KMS-11 (cell line): ENCODE data around the gene MPV17.

Experiments used
- H2AFZ ChIP-seq: fragments of 200-600 bp; sonication (generic); 2 replicates; pipeline ENCODE4 v1.6.1; 2016; ENCODE audit warnings: antibody characterized with exemption, mixed run types, low read depth
- H3K27ac ChIP-seq: fragments of 200-600 bp; sonication (generic); 2 replicates; pipeline ENCODE4 v1.6.1; 2016; ENCODE audit warnings: mild to moderate bottlenecking, mixed run types
- H3K27me3 ChIP-seq: fragments of 200-600 bp; sonication (generic); 2 replicates; pipeline ENCODE4 v1.6.1; 2017; ENCODE audit warnings: mild to moderate bottlenecking, low read depth, mixed run types, moderate library complexity; ENCODE audit not compliant: insufficient read depth
- H3K36me3 ChIP-seq: fragments of 200-600 bp; sonication (generic); 2 replicates; pipeline ENCODE4 v1.6.1; 2017; ENCODE audit warnings: mild to moderate bottlenecking, mixed run types; ENCODE audit not compliant: insufficient read depth
- H3K4me1 ChIP-seq: fragments of 200-600 bp; sonication (generic); 2 replicates; pipeline ENCODE4 v1.6.1; 2016; ENCODE audit warnings: mild to moderate bottlenecking, low read depth, mixed run types; ENCODE audit not compliant: poor library complexity, severe bottlenecking
- H3K4me2 ChIP-seq: fragments of 200-600 bp; sonication (generic); 2 replicates; pipeline ENCODE4 v1.7.0; 2016; ENCODE audit warnings: mild to moderate bottlenecking, mixed run types
- H3K4me3 ChIP-seq: fragments of 200-600 bp; sonication (generic); IDR thresholded peaks from 2 replicates; pipeline ENCODE4 v1.6.1; 2017; ENCODE audit warnings: low read depth, low read length, mixed read lengths; ENCODE audit not compliant: insufficient read depth
- H3K79me2 ChIP-seq: fragments of 200-600 bp; sonication (generic); 2 replicates; pipeline ENCODE4 v1.6.1; 2016; ENCODE audit warnings: low read depth, mixed run types; ENCODE audit not compliant: insufficient read depth
- H3K9ac ChIP-seq: fragments of 200-600 bp; sonication (generic); 2 replicates; pipeline ENCODE4 v1.6.1; 2016; ENCODE audit warnings: mild to moderate bottlenecking, mixed run types
- H4K20me1 ChIP-seq: fragments of 200-600 bp; sonication (generic); 2 replicates; pipeline ENCODE4 v1.6.1; 2016; ENCODE audit warnings: mild to moderate bottlenecking, mixed run types; ENCODE audit not compliant: insufficient read depth
- TF ChIP-seq, protein P1 (sequence below): fragments of 200-600 bp; sonication (generic); conservative IDR thresholded peaks from 2 replicates; pipeline ENCODE4 v1.6.1; 2017; ENCODE audit warnings: low read depth, mild to moderate bottlenecking, antibody characterized with exemption, low read length, moderate library complexity, mixed read lengths

The MPV17 gene

DNA sequence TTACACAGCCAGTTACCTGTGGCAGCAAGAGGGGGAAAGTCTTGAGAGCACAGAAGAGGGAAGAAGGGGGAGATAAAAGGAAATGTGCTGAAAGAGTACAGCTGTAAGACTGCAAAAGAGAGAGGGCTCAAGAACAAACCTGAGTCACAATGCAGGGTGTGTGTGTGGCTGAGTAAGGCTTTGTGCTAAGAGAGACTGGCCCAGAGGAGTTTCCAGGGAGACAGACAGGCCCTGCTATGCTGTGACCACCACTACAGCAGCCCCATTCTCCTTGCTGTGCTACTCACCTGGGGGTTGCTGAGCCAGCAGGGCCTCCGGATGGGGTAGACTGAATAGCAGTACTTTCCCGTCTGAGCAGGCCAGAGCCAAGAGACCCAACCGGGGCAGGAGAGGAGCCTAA, 12.4 kb upstream of the MPV17 start:
- H2AFZ ChIP-seq = no peak overlapping the region
- no peaks in the 10 kb centered on the region for H3K27me3 ChIP-seq
- no peak overlapping the region for H3K4me3 ChIP-seq
- H3K4me1 ChIP-seq = no peaks in the 10 kb centered on the region
- TF ChIP-seq, protein P1, sequence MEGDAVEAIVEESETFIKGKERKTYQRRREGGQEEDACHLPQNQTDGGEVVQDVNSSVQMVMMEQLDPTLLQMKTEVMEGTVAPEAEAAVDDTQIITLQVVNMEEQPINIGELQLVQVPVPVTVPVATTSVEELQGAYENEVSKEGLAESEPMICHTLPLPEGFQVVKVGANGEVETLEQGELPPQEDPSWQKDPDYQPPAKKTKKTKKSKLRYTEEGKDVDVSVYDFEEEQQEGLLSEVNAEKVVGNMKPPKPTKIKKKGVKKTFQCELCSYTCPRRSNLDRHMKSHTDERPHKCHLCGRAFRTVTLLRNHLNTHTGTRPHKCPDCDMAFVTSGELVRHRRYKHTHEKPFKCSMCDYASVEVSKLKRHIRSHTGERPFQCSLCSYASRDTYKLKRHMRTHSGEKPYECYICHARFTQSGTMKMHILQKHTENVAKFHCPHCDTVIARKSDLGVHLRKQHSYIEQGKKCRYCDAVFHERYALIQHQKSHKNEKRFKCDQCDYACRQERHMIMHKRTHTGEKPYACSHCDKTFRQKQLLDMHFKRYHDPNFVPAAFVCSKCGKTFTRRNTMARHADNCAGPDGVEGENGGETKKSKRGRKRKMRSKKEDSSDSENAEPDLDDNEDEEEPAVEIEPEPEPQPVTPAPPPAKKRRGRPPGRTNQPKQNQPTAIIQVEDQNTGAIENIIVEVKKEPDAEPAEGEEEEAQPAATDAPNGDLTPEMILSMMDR = no peak
- H3K79me2 ChIP-seq = no peaks in the 10 kb centered on the region
- H3K36me3 ChIP-seq = peaks cover 7% of the 10 kb centered on the region; the same call in 1 of the 2 replicates
- no peak overlapping the region for H3K27ac ChIP-seq
- H3K4me2 ChIP-seq = no peak overlapping the region
- H4K20me1 ChIP-seq = no peaks in the 10 kb centered on the region
- no peak overlapping the region for H3K9ac ChIP-seq

DNA sequence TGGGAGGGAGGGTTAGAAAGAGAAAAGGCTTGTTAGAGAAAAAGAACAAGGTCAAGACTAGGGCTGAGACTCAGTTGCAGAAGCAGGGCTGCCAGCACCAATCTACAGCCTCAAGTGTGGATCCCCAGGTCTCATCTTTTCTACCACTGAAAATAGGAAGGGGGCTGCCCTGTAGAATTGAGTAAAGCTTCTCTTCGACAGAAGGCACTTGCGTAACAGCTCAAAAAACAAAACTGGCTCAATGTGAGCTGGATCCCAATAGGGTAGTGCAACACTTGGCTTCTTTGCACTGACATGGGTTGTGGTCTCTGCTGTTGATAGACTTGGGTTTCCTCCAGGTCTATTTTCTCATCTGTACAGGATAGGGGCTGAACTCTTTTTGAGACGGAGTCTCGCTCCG, 1.8 kb upstream of the MPV17 start:
- no peak overlapping the region for H3K4me3 ChIP-seq
- no peaks in the 10 kb centered on the region for H3K27me3 ChIP-seq
- peaks cover 14% of the 10 kb centered on the region for H3K4me1 ChIP-seq
- H3K4me2 ChIP-seq = no peak overlapping the region
- H3K79me2 ChIP-seq = no peaks in the 10 kb centered on the region
- H4K20me1 ChIP-seq = no peaks in the 10 kb centered on the region
- TF ChIP-seq, protein P1 = no peak
- no peak overlapping the region for H3K27ac ChIP-seq
- H3K36me3 ChIP-seq = no peaks in the 10 kb centered on the region
- H3K9ac ChIP-seq = no peak overlapping the region
- H2AFZ ChIP-seq = no peak overlapping the region

DNA sequence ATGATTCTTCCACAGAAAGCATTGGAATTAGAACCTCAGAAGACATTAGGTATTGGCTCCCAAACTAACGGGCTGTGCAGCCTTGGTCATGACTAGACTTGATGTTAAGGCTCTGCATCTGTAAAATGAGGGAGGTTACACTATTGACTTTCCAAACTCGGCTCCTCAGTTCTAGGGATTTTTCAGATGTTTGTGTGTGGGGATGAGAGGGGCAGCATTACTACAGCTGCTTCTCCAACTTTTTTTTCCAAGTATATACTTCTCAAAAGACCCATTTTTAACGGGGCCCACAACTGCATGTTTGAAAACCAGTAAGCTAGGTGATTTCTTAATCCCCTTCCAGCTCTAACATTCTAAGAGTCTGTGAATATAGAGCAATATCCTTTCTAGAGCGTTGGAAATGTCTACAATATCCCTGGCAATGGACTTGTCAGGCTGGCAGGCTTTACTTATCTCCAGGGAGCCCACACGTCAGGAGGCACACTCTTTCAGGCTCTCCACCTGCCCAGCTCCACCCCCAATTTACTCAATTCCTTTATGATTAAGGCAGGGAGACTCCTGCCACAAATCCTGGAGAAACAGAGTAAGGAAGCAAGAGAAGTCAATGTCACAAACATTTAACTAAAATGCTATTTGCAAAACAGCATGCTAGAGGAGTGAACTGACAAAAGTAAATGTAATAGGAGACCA, 844 bp upstream of the MPV17 start:
- no peaks in the 10 kb centered on the region for H3K36me3 ChIP-seq
- peak overlapping the region; percentile 92 for H3K4me3 ChIP-seq
- H2AFZ ChIP-seq = peak overlapping the region; percentile 77; the same call in 1 of the 2 replicates
- peak overlapping the region; percentile 71 for H3K4me2 ChIP-seq
- no peaks in the 10 kb centered on the region for H3K27me3 ChIP-seq
- peaks cover 14% of the 10 kb centered on the region for H3K4me1 ChIP-seq
- TF ChIP-seq, protein P1 = no peak
- H4K20me1 ChIP-seq = no peaks in the 10 kb centered on the region
- no peaks in the 10 kb centered on the region for H3K79me2 ChIP-seq
- H3K9ac ChIP-seq = peak overlapping the region; percentile 84
- H3K27ac ChIP-seq = peak overlapping the region; percentile 57; the same call in 1 of the 2 replicates

DNA sequence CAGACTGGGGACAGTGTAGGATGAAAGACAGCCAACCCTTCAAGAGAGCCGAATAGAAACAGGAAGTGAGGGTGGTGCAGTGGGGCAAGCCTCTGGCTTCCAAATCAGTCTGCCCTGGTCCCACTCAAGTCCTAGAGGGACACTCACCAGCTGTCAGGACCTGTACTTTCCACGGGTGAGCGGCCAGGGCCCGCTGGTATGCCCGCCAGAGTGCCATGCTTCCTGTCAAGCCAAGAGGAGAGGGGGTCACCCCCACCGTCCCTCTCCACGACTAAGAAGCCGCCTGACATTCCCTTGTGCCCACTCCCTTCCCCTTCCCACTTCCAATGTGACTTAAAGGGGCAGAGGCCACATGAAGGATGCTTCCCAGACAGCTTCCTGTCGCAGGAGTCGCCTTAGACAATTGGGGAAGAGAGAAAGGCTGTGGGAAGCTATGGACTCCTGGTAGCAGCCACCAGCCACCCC, 564 bp downstream of the MPV17 start:
- Histone ChIP-seq H3K4me1 (peaks cover 14% of the 10 kb centered on the region), H3K79me2 (no peaks in the 10 kb centered on the region), H3K4me3 (peak overlapping the region; percentile 61), H2AFZ (peak overlapping the region; percentile 77), H3K9ac (peak overlapping the region; percentile 84), H3K36me3 (no peaks in the 10 kb centered on the region), H3K27ac (peak overlapping the region; percentile 32; the same call in 1 of the 2 replicates), H3K27me3 (no peaks in the 10 kb centered on the region), H3K4me2 (peak overlapping the region; percentile 71), H4K20me1 (no peaks in the 10 kb centered on the region)
- TF ChIP-seq, protein P1 = no peak
